Neural progenitor cell (in vitro differentiated cells): ENCODE data around the gene GNL3.

ENCODE experiments used
- EZH2 ChIP-seq: fragments of 200-600 bp; sonication (generic); IDR thresholded peaks from 2 replicates; pipeline ENCODE4 v1.6.1; 2017; ENCODE audit warnings: antibody characterized with exemption, mild to moderate bottlenecking, moderate library complexity
- EZH2phosphoT487 ChIP-seq: fragments of 200-600 bp; sonication (generic); IDR thresholded peaks from 2 replicates; pipeline ENCODE4 v1.6.1; 2017; ENCODE audit warnings: antibody characterized with exemption
- TF ChIP-seq, protein P1 (sequence below): fragments of 200-600 bp; sonication (generic); IDR thresholded peaks from 2 replicates; pipeline ENCODE4 v1.5.1; 2017; ENCODE audit warnings: antibody characterized with exemption, mild to moderate bottlenecking

GRCh38 chr3:52695798-52696671 lies 10.2 kb downstream of the GNL3 start:
- TF ChIP-seq EZH2phosphoT487 (no peak), EZH2 (no peak)
- TF ChIP-seq, protein P1, sequence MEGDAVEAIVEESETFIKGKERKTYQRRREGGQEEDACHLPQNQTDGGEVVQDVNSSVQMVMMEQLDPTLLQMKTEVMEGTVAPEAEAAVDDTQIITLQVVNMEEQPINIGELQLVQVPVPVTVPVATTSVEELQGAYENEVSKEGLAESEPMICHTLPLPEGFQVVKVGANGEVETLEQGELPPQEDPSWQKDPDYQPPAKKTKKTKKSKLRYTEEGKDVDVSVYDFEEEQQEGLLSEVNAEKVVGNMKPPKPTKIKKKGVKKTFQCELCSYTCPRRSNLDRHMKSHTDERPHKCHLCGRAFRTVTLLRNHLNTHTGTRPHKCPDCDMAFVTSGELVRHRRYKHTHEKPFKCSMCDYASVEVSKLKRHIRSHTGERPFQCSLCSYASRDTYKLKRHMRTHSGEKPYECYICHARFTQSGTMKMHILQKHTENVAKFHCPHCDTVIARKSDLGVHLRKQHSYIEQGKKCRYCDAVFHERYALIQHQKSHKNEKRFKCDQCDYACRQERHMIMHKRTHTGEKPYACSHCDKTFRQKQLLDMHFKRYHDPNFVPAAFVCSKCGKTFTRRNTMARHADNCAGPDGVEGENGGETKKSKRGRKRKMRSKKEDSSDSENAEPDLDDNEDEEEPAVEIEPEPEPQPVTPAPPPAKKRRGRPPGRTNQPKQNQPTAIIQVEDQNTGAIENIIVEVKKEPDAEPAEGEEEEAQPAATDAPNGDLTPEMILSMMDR, result no peak
